Stimulated activated naive CD8-positive, alpha-beta T cell treated with anti-CD3 and anti-CD28 coated beads, Interleukin-15, amount 100 ng/mL, for 72 hours (primary cell): ENCODE measurements around the gene TRIM34.
"Not testable (repeated sequence)": the region's sequence is repeated elsewhere in the genome, so short reads cannot be mapped to it uniquely, and the experiment has no call there.

ENCODE experiments used
- ATAC-seq: fragments of 150-1000 bp; cut with Tn5 transposase; 2 replicates; pipeline ENCODE4 v1.10.0; 2021; ENCODE audit warnings: mild to moderate bottlenecking, moderate library complexity
- DNase-seq, 2 donors: peaks; one replicate each; pipeline ENCODE4 v3.0.0; 2021 to 2022
- H3K27ac Mint-ChIP-seq, 2 donors: one replicate each; pipeline ENCODE4 v1.8.0; 2022; ENCODE audit warnings: mild to moderate bottlenecking in 2 of 2, mixed read lengths in 2 of 2, moderate library complexity in 2 of 2
- H3K27me3 Mint-ChIP-seq: one replicate; pipeline ENCODE4 v1.8.0; 2022; ENCODE audit warnings: mixed read lengths
- H3K4me1 Mint-ChIP-seq: one replicate; pipeline ENCODE4 v1.8.0; 2022; ENCODE audit warnings: mild to moderate bottlenecking, mixed read lengths
- H3K4me3 Mint-ChIP-seq, 2 donors: one replicate each; pipeline ENCODE4 v1.8.0; 2022; ENCODE audit warnings: mild to moderate bottlenecking in 2 of 2, mixed read lengths in 2 of 2, moderate library complexity in 1 of 2
- H3K9me3 Mint-ChIP-seq, 2 donors: one replicate each; pipeline ENCODE4 v1.8.0; 2022; ENCODE audit warnings: mixed read lengths in 2 of 2

The TRIM34 gene

DNA sequence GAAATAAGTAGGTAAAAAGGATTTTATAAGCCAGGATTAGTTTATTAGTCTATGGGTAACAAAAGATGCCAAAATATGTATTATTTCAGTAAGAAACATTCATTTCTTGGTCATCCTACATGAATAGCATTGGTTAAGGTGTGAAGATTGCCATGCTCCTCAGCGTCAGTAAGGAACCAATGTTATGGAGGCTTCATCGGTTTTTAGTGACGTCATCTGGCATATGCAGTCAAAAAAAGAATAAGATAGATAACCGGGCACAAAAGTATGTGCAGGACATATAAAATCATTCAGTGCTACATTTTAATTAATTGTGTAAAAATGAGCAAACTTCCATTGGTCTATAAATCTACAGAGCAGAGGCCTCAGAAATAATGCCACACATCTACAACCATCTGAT is 30.7 kb downstream of the TRIM34 start:
- H3K9me3 Mint-ChIP-seq = peaks cover 0 to 8% of the 10 kb centered on the region in 2 donors
- no peak overlapping the region for H3K27ac Mint-ChIP-seq
- no peak overlapping the region for H3K4me3 Mint-ChIP-seq
- no peaks in the 10 kb centered on the region for H3K27me3 Mint-ChIP-seq
- H3K4me1 Mint-ChIP-seq = no peaks in the 10 kb centered on the region
- ATAC-seq (no peak), DNase-seq (no peak)

- not testable (repeated sequence) for DNase-seq, H3K4me1 Mint-ChIP-seq, H3K27me3 Mint-ChIP-seq, H3K27ac Mint-ChIP-seq, H3K4me3 Mint-ChIP-seq, H3K9me3 Mint-ChIP-seq, ATAC-seq
Observed at GRCh38 chr11:5656956-5657355, 32.2 kb downstream of the TRIM34 start.

DNA sequence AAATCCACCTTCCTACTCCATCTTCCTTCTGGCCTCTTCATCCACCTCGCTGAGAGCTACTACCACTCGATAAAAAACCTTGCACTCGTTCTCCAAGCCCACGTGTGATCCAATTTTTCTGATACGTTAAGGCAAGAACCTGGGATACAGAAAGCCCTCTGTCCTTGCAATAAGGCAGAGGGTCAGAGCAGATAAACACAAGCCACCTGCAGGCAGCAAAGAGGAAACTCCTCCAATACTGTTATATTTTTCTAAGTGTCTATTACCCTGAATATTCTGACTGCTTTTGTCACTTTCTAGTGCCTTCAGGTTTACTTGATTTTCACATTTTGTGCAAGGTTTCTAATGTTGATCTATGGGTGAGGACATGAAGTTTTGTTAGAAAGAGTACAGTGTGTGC is 33.5 kb downstream of the TRIM34 start:
- no peak for ATAC-seq
- peaks cover 0 to 1% of the 10 kb centered on the region in 2 donors for H3K9me3 Mint-ChIP-seq
- H3K4me1 Mint-ChIP-seq = no peaks in the 10 kb centered on the region
- H3K27ac Mint-ChIP-seq = no peak overlapping the region
- no peak overlapping the region for H3K4me3 Mint-ChIP-seq
- DNase-seq = no peak
- no peaks in the 10 kb centered on the region for H3K27me3 Mint-ChIP-seq

GRCh38 chr11:5663511-5663910 is 38.7 kb downstream of the TRIM34 start:
- no peaks in the 10 kb centered on the region for H3K27me3 Mint-ChIP-seq
- DNase-seq (no peak), ATAC-seq (no peak)
- H3K9me3 Mint-ChIP-seq = no peaks in the 10 kb centered on the region
- no peak overlapping the region for H3K4me3 Mint-ChIP-seq
- no peak overlapping the region for H3K27ac Mint-ChIP-seq
- H3K4me1 Mint-ChIP-seq = no peaks in the 10 kb centered on the region

GRCh38 chr11:5665051-5665570 is 40.3 kb downstream of the TRIM34 start:
- H3K4me1 Mint-ChIP-seq = no peaks in the 10 kb centered on the region
- DNase-seq = no peak
- no peak for ATAC-seq
- no peaks in the 10 kb centered on the region for H3K27me3 Mint-ChIP-seq
- H3K27ac Mint-ChIP-seq = peak overlapping the region in 1 of 2 donors; percentile 45
- H3K9me3 Mint-ChIP-seq = no peaks in the 10 kb centered on the region
- no peak overlapping the region for H3K4me3 Mint-ChIP-seq

DNA sequence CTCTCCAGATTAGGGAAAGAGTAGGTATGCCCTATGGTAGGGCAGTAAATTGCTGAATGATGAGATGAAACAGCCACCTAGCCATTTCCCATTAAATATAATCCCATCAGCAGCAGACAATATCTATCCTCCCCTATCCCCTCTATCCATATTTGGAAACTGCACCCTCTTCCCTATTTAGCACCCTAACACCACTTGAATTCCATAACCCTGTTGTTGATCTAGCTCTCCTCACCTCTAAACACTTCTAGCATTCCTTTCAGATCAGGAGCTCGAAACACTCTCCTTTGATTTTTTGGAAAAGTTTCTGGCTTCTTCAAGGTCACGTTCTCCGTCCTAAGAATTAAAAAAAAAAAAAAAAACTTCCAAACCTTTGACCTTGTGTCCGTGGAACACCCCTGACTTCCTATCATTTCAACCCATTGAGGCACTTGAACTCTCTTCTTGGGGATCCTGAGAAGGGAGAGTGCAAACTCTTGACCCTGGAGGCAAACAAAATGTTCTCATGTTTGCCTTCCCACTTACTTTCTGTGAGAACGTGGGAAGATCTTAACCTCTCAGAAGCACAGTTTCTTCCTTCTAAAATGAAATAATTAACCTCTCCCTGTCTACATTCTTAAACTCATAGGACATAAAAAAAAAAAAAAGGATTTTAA is 41.1 kb downstream of the TRIM34 start:
- no peaks in the 10 kb centered on the region for H3K27me3 Mint-ChIP-seq
- no peak overlapping the region for H3K27ac Mint-ChIP-seq
- no peak overlapping the region for H3K4me3 Mint-ChIP-seq
- no peak for DNase-seq
- ATAC-seq = no peak
- H3K4me1 Mint-ChIP-seq = no peaks in the 10 kb centered on the region
- H3K9me3 Mint-ChIP-seq = no peaks in the 10 kb centered on the region

DNA sequence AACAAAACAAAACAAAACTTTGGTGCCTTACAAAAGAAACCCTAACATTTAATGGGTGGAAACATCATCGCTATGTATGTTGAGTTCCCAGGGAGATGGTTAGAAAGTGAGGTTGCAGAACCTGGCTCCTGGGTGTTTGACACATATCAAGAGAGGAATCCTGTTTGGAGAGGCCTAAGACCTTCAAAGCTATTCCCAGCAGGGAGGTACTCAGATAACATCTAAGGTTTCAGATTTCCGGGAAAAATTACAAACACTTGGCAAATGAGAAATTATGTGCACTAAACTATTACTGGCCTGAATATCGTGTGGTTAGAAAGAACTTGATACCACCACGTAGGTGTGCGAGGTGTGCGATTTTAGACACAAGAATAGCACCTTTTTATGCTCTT is 41.6 kb downstream of the TRIM34 start:
- ATAC-seq = no peak
- no peaks in the 10 kb centered on the region for H3K27me3 Mint-ChIP-seq
- no peak for DNase-seq
- H3K4me1 Mint-ChIP-seq = no peaks in the 10 kb centered on the region
- H3K27ac Mint-ChIP-seq = no peak overlapping the region
- H3K4me3 Mint-ChIP-seq = no peak overlapping the region
- no peaks in the 10 kb centered on the region for H3K9me3 Mint-ChIP-seq

- no peak overlapping the region for H3K27ac Mint-ChIP-seq
- no peak overlapping the region for H3K4me3 Mint-ChIP-seq
- no peak for ATAC-seq
- no peaks in the 10 kb centered on the region for H3K9me3 Mint-ChIP-seq
- DNase-seq = no peak
- H3K4me1 Mint-ChIP-seq = peaks cover 19% of the 10 kb centered on the region
- no peaks in the 10 kb centered on the region for H3K27me3 Mint-ChIP-seq
Observed at GRCh38 chr11:5671831-5672230, 47.0 kb downstream of the TRIM34 start.

GRCh38 chr11:5674391-5674790 is 49.6 kb downstream of the TRIM34 start:
- Mint-ChIP-seq H3K27ac (no peak overlapping the region), H3K9me3 (no peaks in the 10 kb centered on the region), H3K4me1 (peaks cover 30% of the 10 kb centered on the region), H3K4me3 (no peak overlapping the region), H3K27me3 (no peaks in the 10 kb centered on the region)
- DNase-seq (no peak), ATAC-seq (no peak)

DNA sequence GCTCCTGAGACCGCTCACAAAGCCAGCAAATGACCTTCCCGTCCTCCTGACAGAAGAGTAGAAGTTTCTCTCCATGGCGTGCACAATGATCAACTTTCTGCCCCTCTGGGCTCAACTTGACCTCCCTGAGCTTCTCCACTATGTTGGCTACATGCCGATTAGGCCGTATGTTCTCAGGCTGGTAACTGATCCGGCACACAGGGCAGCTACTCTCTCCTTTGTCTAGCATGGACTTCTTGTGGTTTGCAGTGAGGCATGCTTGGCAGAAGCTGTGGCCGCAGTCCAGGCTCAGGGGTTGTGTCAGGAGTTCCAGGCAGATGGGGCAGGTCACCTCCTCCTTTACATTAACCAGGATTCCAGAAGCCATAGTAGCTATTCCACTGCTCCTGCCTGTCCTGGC is 55.0 kb downstream of the TRIM34 start:
- Mint-ChIP-seq H3K4me3 (no peak overlapping the region), H3K27me3 (no peaks in the 10 kb centered on the region), H3K4me1 (peaks cover 40% of the 10 kb centered on the region), H3K9me3 (no peaks in the 10 kb centered on the region), H3K27ac (peak overlapping the region in 1 of 2 donors; percentile 8)
- ATAC-seq (no peak), DNase-seq (no peak)

- peak overlapping the region; percentile 84 to 92 for H3K4me3 Mint-ChIP-seq
- not testable (repeated sequence) for H3K9me3 Mint-ChIP-seq, H3K27ac Mint-ChIP-seq, ATAC-seq, DNase-seq, H3K27me3 Mint-ChIP-seq
- peaks cover 56% of the 10 kb centered on the region for H3K4me1 Mint-ChIP-seq
Observed at GRCh38 chr11:5682890-5683441, 58.2 kb downstream of the TRIM34 start.

GRCh38 chr11:5683620-5684019 is 58.8 kb downstream of the TRIM34 start:
- H3K4me1 Mint-ChIP-seq = peaks cover 60% of the 10 kb centered on the region
- H3K9me3 Mint-ChIP-seq, ATAC-seq, H3K27me3 Mint-ChIP-seq: not testable (repeated sequence)
- H3K4me3 Mint-ChIP-seq = peak overlapping the region; percentile 84 to 92
- peak overlapping the region; percentile 66 to 95 for H3K27ac Mint-ChIP-seq
- DNase-seq = peak; percentile 58 to 67

DNA sequence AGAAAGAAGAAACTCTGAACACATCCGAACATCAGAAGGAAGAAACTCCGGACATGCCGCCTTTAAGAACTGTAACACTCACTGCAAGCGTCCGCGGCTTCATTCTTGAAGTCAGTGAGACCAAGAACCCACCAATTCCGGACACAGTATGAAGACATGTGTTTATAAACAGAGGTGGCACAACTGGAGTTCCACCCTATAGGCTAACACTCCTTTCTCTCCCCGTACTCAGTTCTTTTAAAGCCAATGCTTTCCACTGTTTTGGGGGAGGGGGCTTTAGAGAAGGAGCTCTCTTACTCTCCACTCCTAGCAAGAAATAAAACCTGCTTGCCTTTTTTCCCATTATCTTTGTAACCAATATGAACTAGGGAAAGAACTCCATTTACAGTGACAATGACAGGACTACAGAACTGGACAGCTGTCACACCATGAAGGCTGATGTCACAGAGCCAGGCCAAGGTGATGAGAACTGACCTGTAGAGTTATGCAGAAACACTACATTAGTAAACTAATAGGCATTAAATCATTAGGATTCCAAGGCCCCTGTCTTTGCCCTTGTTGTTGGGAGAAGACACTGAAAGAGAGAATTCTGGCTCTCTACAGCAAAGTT is 59.3 kb downstream of the TRIM34 start:
- H3K27ac Mint-ChIP-seq = peak overlapping the region; percentile 94 to 95
- peak; percentile 16 for ATAC-seq

GRCh38 chr11:5684646-5685362 is 60.0 kb downstream of the TRIM34 start, which contains the start of gene TRIM5:
TSS of gene TRIM5 (minus strand) at chr11:5685074. CDS start at chr11:5680177, 4,897 bp downstream.
- ATAC-seq (peak; percentile 88), DNase-seq (peak; percentile 75 to 83)
- no peaks in the 10 kb centered on the region for H3K9me3 Mint-ChIP-seq
- H3K4me3 Mint-ChIP-seq = peak within 1 kb of the TSS; percentile 84 to 92
- peak within 1 kb of the TSS; percentile 94 to 95 for H3K27ac Mint-ChIP-seq
- H3K4me1 Mint-ChIP-seq = peaks cover 52% of the 10 kb centered on the region
- H3K27me3 Mint-ChIP-seq = no peaks in the 10 kb centered on the region

More for the DNA sequence above, 59.3 kb downstream of the TRIM34 start:
- Mint-ChIP-seq H3K9me3 (no peaks in the 10 kb centered on the region), H3K4me1 (peaks cover 59% of the 10 kb centered on the region), H3K4me3 (peak overlapping the region; percentile 84 to 92), H3K27me3 (no peaks in the 10 kb centered on the region)
- no peak for DNase-seq

- no peak for DNase-seq
- H3K9me3 Mint-ChIP-seq = no peaks in the 10 kb centered on the region
- no peak overlapping the region for H3K4me3 Mint-ChIP-seq
- H3K4me1 Mint-ChIP-seq = peaks cover 42% of the 10 kb centered on the region
- H3K27ac Mint-ChIP-seq = no peak overlapping the region
- no peaks in the 10 kb centered on the region for H3K27me3 Mint-ChIP-seq
- no peak for ATAC-seq
Observed at GRCh38 chr11:5686426-5686825, 61.6 kb downstream of the TRIM34 start.

GRCh38 chr11:5688482-5688881 is 63.7 kb downstream of the TRIM34 start:
- ATAC-seq (no peak), DNase-seq (no peak)
- Mint-ChIP-seq H3K9me3 (no peaks in the 10 kb centered on the region), H3K4me1 (peaks cover 44% of the 10 kb centered on the region), H3K27ac (peak overlapping the region; percentile 82 to 85), H3K4me3 (peak overlapping the region; percentile 27 to 93), H3K27me3 (no peaks in the 10 kb centered on the region)
